ENCODE measurements around the gene PTPRN2. TPM values are rescaled to one million over a fixed set of nuclear protein-coding genes. Genes with fewer than 3 reads are reported as not detected.

The PTPRN2 gene
- total and polyA plus RNA-seq, 2 of the 13 experiments (the other 11 are each of a cell fraction or from before 2014, with no cell fraction given), result 2.5 to 24.2 TPM

DNA sequence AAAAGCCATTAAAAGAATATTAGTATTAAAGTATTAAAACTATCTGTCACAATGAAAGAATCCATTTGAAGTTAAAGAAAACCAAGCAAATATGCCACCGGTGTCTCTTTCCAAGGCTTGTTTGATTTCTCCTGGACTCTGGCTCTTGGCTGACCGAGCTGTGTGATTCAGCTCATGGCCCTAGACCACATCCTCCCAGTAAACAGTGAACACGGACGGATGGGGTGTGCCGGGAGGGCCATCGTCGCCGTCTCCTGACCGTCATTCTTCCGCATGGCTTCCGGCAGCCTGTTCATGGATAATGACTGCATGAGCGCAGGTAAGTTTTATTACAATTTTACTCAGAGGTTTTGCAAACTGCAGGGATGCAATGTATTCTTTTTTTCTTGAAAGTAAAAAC is 1032.3 kb downstream of the PTPRN2 start (continued):
- TF ChIP-seq, protein P1, sequence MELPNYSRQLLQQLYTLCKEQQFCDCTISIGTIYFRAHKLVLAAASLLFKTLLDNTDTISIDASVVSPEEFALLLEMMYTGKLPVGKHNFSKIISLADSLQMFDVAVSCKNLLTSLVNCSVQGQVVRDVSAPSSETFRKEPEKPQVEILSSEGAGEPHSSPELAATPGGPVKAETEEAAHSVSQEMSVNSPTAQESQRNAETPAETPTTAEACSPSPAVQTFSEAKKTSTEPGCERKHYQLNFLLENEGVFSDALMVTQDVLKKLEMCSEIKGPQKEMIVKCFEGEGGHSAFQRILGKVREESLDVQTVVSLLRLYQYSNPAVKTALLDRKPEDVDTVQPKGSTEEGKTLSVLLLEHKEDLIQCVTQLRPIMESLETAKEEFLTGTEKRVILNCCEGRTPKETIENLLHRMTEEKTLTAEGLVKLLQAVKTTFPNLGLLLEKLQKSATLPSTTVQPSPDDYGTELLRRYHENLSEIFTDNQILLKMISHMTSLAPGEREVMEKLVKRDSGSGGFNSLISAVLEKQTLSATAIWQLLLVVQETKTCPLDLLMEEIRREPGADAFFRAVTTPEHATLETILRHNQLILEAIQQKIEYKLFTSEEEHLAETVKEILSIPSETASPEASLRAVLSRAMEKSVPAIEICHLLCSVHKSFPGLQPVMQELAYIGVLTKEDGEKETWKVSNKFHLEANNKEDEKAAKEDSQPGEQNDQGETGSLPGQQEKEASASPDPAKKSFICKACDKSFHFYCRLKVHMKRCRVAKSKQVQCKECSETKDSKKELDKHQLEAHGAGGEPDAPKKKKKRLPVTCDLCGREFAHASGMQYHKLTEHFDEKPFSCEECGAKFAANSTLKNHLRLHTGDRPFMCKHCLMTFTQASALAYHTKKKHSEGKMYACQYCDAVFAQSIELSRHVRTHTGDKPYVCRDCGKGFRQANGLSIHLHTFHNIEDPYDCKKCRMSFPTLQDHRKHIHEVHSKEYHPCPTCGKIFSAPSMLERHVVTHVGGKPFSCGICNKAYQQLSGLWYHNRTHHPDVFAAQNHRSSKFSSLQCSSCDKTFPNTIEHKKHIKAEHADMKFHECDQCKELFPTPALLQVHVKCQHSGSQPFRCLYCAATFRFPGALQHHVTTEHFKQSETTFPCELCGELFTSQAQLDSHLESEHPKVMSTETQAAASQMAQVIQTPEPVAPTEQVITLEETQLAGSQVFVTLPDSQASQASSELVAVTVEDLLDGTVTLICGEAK (IDR thresholded peaks at IDR 0.05), result no peak
- TF ChIP-seq, protein P1 (CRISPR knock-in tag; IDR thresholded peaks at IDR 0.05), result no peak
- TF ChIP-seq ZNF232 (CRISPR knock-in tag; IDR thresholded peaks at IDR 0.05; ENCODE audit: borderline replicate concordance), result no peak
- TF ChIP-seq, protein P2, sequence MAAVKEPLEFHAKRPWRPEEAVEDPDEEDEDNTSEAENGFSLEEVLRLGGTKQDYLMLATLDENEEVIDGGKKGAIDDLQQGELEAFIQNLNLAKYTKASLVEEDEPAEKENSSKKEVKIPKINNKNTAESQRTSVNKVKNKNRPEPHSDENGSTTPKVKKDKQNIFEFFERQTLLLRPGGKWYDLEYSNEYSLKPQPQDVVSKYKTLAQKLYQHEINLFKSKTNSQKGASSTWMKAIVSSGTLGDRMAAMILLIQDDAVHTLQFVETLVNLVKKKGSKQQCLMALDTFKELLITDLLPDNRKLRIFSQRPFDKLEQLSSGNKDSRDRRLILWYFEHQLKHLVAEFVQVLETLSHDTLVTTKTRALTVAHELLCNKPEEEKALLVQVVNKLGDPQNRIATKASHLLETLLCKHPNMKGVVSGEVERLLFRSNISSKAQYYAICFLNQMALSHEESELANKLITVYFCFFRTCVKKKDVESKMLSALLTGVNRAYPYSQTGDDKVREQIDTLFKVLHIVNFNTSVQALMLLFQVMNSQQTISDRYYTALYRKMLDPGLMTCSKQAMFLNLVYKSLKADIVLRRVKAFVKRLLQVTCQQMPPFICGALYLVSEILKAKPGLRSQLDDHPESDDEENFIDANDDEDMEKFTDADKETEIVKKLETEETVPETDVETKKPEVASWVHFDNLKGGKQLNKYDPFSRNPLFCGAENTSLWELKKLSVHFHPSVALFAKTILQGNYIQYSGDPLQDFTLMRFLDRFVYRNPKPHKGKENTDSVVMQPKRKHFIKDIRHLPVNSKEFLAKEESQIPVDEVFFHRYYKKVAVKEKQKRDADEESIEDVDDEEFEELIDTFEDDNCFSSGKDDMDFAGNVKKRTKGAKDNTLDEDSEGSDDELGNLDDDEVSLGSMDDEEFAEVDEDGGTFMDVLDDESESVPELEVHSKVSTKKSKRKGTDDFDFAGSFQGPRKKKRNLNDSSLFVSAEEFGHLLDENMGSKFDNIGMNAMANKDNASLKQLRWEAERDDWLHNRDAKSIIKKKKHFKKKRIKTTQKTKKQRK (IDR thresholded peaks at IDR 0.05; ENCODE audit: low read length), result no peak
- TF ChIP-seq KDM2A (CRISPR knock-in tag; IDR thresholded peaks at IDR 0.05; ENCODE audit: borderline replicate concordance, low read depth), result peak; percentile 50; the same call in 1 of the 2 replicates
- no peak for TF ChIP-seq ZBTB1 (CRISPR knock-in tag; IDR thresholded peaks at IDR 0.05; ENCODE audit: borderline replicate concordance)
- TF ChIP-seq, protein P3, sequence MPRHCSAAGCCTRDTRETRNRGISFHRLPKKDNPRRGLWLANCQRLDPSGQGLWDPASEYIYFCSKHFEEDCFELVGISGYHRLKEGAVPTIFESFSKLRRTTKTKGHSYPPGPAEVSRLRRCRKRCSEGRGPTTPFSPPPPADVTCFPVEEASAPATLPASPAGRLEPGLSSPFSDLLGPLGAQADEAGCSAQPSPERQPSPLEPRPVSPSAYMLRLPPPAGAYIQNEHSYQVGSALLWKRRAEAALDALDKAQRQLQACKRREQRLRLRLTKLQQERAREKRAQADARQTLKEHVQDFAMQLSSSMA (CRISPR knock-in tag; IDR thresholded peaks at IDR 0.05), result 0 out of 2 replicates have a peak, but pooled peaks have one; percentile 28
- TF ChIP-seq PHB2 (IDR thresholded peaks at IDR 0.05; ENCODE audit: partially characterized antibody), result no peak
- 0 out of 2 replicates have a peak, but pooled peaks have one; percentile 72 for TF ChIP-seq ZNF205 (CRISPR knock-in tag; IDR thresholded peaks at IDR 0.05)
- TF ChIP-seq ZNF773 (CRISPR knock-in tag; IDR thresholded peaks at IDR 0.05; ENCODE audit: borderline replicate concordance), result no peak
- TF ChIP-seq ZNF639 (CRISPR knock-in tag; conservative IDR thresholded peaks at IDR 0.05), result no peak
- TF ChIP-seq CENPX (CRISPR knock-in tag; IDR thresholded peaks at IDR 0.05), result no peak
- peak; percentile 93 for TF ChIP-seq MED1 (CRISPR knock-in tag; IDR thresholded peaks at IDR 0.05)
- TF ChIP-seq GABPA (IDR thresholded peaks at IDR 0.05; ENCODE audit: low read depth, low read length), result no peak
- TF ChIP-seq GABPA (CRISPR knock-in tag; IDR thresholded peaks at IDR 0.05; ENCODE audit: low read depth), result peak; percentile 72
- no peak for TF ChIP-seq NR2F6 (IDR thresholded peaks at IDR 0.05)
- TF ChIP-seq NR2F6 (CRISPR knock-in tag; IDR thresholded peaks at IDR 0.05), result 0 out of 2 replicates have a peak, but pooled peaks have one; percentile 35
- no peak; the same call in 1 of the 2 replicates for TF ChIP-seq ZNF790 (CRISPR knock-in tag; IDR thresholded peaks at IDR 0.05; ENCODE audit: borderline replicate concordance)
